PC-3 (cell line): ENCODE data around the gene EHMT1. TPM values are rescaled to one million over a fixed set of nuclear protein-coding genes. Genes with fewer than 3 reads are reported as not detected.

Experiments
- ATAC-seq: fragments of 200-7000 bp; cut with Tn5 transposase; 2 replicates; pipeline ENCODE4 v1.9.1; 2020; ENCODE audit warnings: mild to moderate bottlenecking, moderate library complexity
- Bru-seq: library from RNA; stranded (reverse); fragments of 400-500 nt; gene quantifications from one replicate; lab custom pipeline; 2021; lab: Mats Ljungman, UMichigan
- BruChase-seq, 2 experiments: library from RNA; stranded (reverse); fragments of 400-500 nt; gene quantifications; one replicate each; lab custom pipeline; 2021; lab: Mats Ljungman, UMichigan
- BruUV-seq: library from RNA; stranded (reverse); fragments of 400-500 nt; replicated peaks from 2 replicates; lab custom pipeline; 2021; lab: Mats Ljungman, UMichigan
- CTCF ChIA-PET: fragments of 300-600 bp; sonication (Branson Sonifier 250); formaldehyde crosslinking; loops from one replicate; lab custom pipeline; 2022; ENCODE audit warnings: antibody characterized with exemption; lab: Charles Lee
- POLR2A ChIA-PET: fragments of 300-600 bp; sonication (Branson Sonifier 250); formaldehyde crosslinking; loops from one replicate; lab custom pipeline; 2022; ENCODE audit warnings: antibody characterized with exemption; ENCODE audit not compliant: unreplicated experiment; lab: Charles Lee
- DNase-seq: peaks from one replicate; pipeline ENCODE4 v3.0.0-alpha.2; 2015
- H2AFZ ChIP-seq: fragments of 300-600 bp; sonication (generic); 2 replicates; pipeline ENCODE4 v1.6.0; 2016; ENCODE audit warnings: antibody characterized with exemption, low read length
- H3F3A ChIP-seq: fragments of 300-600 bp; sonication (generic); one replicate; pipeline ENCODE4 v1.6.0; 2017; ENCODE audit warnings: antibody characterized with exemption, low read length, control low read depth, mild to moderate bottlenecking; ENCODE audit not compliant: unreplicated experiment
- H3K27ac ChIP-seq: fragments of 300-600 bp; sonication (generic); 2 replicates; pipeline ENCODE4 v1.5.1; 2016; ENCODE audit warnings: mild to moderate bottlenecking, low read length
- H3K27me3 ChIP-seq: fragments of 300-600 bp; sonication (generic); 2 replicates; pipeline ENCODE4 v1.6.1; 2016; ENCODE audit warnings: low read length, mixed read lengths
- H3K36me3 ChIP-seq: fragments of 300-600 bp; sonication (generic); 2 replicates; pipeline ENCODE4 v1.6.1; 2016; ENCODE audit warnings: low read depth, mixed run types, low read length, mixed read lengths
- H3K4me1 ChIP-seq: fragments of 300-600 bp; sonication (generic); 2 replicates; pipeline ENCODE4 v1.5.1; 2016; ENCODE audit warnings: low read length; ENCODE audit not compliant: insufficient read depth
- H3K4me2 ChIP-seq: fragments of 300-600 bp; sonication (generic); 2 replicates; pipeline ENCODE4 v1.6.0; 2016; ENCODE audit warnings: low read length
- H3K4me3 ChIP-seq: fragments of 300-600 bp; sonication (generic); 2 replicates; pipeline ENCODE4 v1.5.1; 2016; ENCODE audit warnings: mild to moderate bottlenecking, low read length, mixed read lengths
- H3K79me2 ChIP-seq: fragments of 300-600 bp; sonication (generic); 2 replicates; pipeline ENCODE4 v1.6.1; 2017; ENCODE audit warnings: low read length, mixed read lengths
- H3K9ac ChIP-seq: fragments of 300-600 bp; sonication (generic); 2 replicates; pipeline ENCODE4 v1.6.0; 2016; ENCODE audit warnings: mild to moderate bottlenecking, low read length
- H3K9me2 ChIP-seq: fragments of 300-600 bp; sonication (generic); replicated peaks from 2 replicates; pipeline ENCODE4 v1.6.1; 2016; ENCODE audit warnings: mixed run types, low read length, mixed read lengths
- H3K9me3 ChIP-seq: fragments of 300-600 bp; sonication (generic); 2 replicates; pipeline ENCODE4 v1.6.1; 2016; ENCODE audit warnings: low read length, mixed read lengths
- H4K20me1 ChIP-seq: fragments of 300-600 bp; sonication (generic); 2 replicates; pipeline ENCODE4 v1.6.1; 2016; ENCODE audit warnings: low read length, mixed read lengths
- EZH2 ChIP-seq: fragments of 300-600 bp; sonication (generic); IDR thresholded peaks from one replicate; pipeline ENCODE4 v1.6.1; 2017; ENCODE audit warnings: antibody characterized with exemption, mild to moderate bottlenecking, low read length; ENCODE audit not compliant: unreplicated experiment
- EZH2phosphoT487 ChIP-seq: fragments of 300-600 bp; sonication (generic); IDR thresholded peaks from 2 replicates; pipeline ENCODE4 v1.6.1; 2018; ENCODE audit warnings: mild to moderate bottlenecking, antibody characterized with exemption, low read length, borderline replicate concordance
- intact Hi-C: fragments of 100-400 bp; cut with micrococcal nuclease; formaldehyde crosslinking; loops from 2 replicates; pipeline ENCODE4 v1.9.0; 2023
- long read RNA-seq: library from polyadenylated mRNA; unstranded; transcript quantifications from one replicate; pipeline ENCODE4 v2.0.0, GENCODE V29; 2021; ENCODE audit not compliant: unreplicated experiment
- total RNA-seq: library from RNA; depleted of rRNA; stranded (reverse); fragments of >200 nt; gene quantifications from 2 replicates; pipeline ENCODE4 v1.2.3, GENCODE V29; 2014; rRNA removed
- TF ChIP-seq, protein P1 (sequence below): fragments of 300-600 bp; sonication (generic); conservative IDR thresholded peaks from 2 replicates; pipeline ENCODE4 v1.5.1; 2017; ENCODE audit warnings: antibody characterized with exemption, low read depth, mild to moderate bottlenecking, low read length

The EHMT1 gene
- 42.8 and 76.3 TPM in 2 replicates for total RNA-seq
- percentile 74 among the genes with signal in this experiment for Bru-seq, nascent RNA
- percentile 79 among the genes with signal in this experiment for BruChase-seq, experiment 1, labeled RNA remaining after a 6-hour chase
- percentile 80 among the genes with signal in this experiment for BruChase-seq, experiment 2, labeled RNA remaining after a 2-hour chase
- long read RNA-seq, full-length matches to known transcripts, result 14 of 94 reads
- long read RNA-seq, partial matches to known transcripts, result 39 of 94 reads
- long read RNA-seq, other reads (novel, unspliced or antisense), result 41 of 94 reads

DNA sequence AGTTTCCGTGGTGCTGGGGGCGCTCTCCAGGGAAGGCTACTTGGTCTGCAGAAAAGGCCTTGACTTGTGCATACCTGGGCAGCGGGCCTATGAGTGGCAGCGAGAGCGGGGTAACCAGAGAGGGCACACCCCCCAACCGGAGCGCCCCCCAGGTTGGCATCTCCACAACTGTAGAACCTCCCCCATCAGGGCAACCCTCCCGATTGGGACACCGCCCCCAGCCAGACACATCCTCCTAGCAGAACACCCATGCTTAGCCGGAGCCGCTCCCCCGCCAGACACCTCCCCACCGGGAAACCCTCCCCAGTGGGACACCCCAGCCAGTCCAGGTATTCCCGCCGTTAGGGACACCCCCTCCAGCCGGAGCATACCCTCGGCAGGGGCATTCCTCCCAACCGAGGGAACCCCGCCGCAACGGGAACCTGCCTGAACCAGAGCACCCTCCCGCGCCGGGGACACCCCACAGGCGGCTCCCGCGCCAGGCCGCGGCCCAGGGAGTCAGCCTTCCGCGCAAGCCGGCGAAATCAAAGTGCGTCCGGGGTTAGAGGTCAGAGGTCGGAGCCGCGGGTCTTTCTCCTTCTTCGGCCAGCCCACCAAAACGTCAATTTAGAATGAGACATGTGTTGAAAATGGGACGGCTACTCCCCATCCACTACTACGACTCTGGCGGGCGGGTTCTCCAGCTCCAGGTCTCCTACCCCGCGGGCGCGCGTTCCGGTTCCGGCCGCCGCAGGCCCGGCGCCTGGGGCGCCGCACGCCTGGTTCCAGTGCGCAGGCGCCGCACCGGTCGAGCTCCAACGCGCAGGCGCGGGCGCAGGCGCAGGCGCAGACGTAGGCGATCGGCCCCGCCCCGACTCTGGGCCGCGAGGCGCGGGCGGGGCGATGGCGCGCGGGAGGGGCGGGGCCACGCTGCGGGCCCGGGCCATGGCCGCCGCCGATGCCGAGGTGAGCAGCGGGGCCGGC lies at the start of gene EHMT1:
EHMT1 (plus strand) TSS at position 901 of the 963 bp plus-strand sequence; CDS start at position 925, 24 bp downstream.
- H3K27me3 ChIP-seq, result no peaks in the 10 kb centered on the region
- H2AFZ ChIP-seq, result peak within 1 kb of the TSS; percentile 79
- intact Hi-C loops, result no loop called here
- H3K9me3 ChIP-seq, result no peaks in the 10 kb centered on the region
- DNase-seq, result peak; percentile 84
- 0 out of 2 replicates have a peak, but pooled peaks cover 3% of the 10 kb centered on the region for H4K20me1 ChIP-seq
- H3K9me2 ChIP-seq, result no peaks in the 10 kb centered on the region
- peak; percentile 54 for ATAC-seq
- ChIA-PET POLR2A (interaction anchor here (0.6 kb wide), 2 partner anchors 28 to 96 kb away, joined by 3 to 14 read pairs; no protein-coding TSS in a partner anchor), CTCF (interaction anchor here (0.5 kb wide), 1 partner anchor 66 kb away, joined by 3 read pairs; the partner anchor contains the start of gene MRPL41)
- TF ChIP-seq, protein P1, sequence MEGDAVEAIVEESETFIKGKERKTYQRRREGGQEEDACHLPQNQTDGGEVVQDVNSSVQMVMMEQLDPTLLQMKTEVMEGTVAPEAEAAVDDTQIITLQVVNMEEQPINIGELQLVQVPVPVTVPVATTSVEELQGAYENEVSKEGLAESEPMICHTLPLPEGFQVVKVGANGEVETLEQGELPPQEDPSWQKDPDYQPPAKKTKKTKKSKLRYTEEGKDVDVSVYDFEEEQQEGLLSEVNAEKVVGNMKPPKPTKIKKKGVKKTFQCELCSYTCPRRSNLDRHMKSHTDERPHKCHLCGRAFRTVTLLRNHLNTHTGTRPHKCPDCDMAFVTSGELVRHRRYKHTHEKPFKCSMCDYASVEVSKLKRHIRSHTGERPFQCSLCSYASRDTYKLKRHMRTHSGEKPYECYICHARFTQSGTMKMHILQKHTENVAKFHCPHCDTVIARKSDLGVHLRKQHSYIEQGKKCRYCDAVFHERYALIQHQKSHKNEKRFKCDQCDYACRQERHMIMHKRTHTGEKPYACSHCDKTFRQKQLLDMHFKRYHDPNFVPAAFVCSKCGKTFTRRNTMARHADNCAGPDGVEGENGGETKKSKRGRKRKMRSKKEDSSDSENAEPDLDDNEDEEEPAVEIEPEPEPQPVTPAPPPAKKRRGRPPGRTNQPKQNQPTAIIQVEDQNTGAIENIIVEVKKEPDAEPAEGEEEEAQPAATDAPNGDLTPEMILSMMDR, result peak; percentile 33; the same call in 1 of the 2 replicates
- TF ChIP-seq EZH2phosphoT487, result no peak
- H3K36me3 ChIP-seq, result peaks cover 5% of the 10 kb centered on the region; the same call in 1 of the 2 replicates
- peak within 1 kb of the TSS; percentile 96 for H3K4me3 ChIP-seq
- peaks cover 21% of the 10 kb centered on the region for H3K4me1 ChIP-seq
- TSS peak; percentile 62 for BruUV-seq
- peak within 1 kb of the TSS; percentile 80 for H3K27ac ChIP-seq
- peak within 1 kb of the TSS; percentile 97 for H3K9ac ChIP-seq
- no peaks in the 10 kb centered on the region for H3F3A ChIP-seq
- peak within 1 kb of the TSS; percentile 98 for H3K4me2 ChIP-seq
- H3K79me2 ChIP-seq, result peaks cover 74% of the 10 kb centered on the region

DNA sequence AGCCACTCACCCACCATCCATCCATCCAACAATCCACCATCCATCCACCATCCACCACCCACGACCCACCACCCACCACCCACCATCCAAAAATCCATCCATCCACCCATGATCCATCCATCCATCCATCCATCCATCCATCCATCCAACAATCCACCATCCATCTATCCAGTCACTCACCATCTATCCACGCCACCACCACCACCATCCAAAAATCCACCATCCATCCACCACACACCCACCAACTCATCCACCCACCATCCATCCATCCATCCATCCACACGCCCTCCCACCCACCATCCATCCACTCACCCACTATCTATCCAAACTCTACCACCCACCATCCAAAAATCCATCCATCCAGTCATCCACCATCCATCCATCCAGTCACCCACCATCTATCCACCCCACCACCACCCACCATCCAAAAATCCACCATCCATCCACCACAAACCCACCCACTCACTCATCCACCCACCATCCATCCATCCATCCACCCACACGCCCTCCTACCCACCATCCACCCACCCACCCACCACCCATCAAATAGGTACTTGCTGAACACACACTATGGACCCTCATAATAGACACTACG lies 49.1 kb upstream of the EHMT1 start:
- BruUV-seq, result no TSS peak
- DNase-seq, result no peak
- no peaks in the 10 kb centered on the region for H3K9me3 ChIP-seq
- no peak overlapping the region for H2AFZ ChIP-seq
- no peaks in the 10 kb centered on the region for H3K9me2 ChIP-seq
- no peaks in the 10 kb centered on the region for H3F3A ChIP-seq
- peaks cover 19% of the 10 kb centered on the region; the same call in 1 of the 2 replicates for H3K36me3 ChIP-seq
- CTCF ChIA-PET, result no interaction called here
- no peaks in the 10 kb centered on the region for H3K27me3 ChIP-seq
- no peaks in the 10 kb centered on the region for H3K4me1 ChIP-seq
- POLR2A ChIA-PET, result no interaction called here
- H3K4me3 ChIP-seq, result no peak overlapping the region
- no peak overlapping the region for H3K9ac ChIP-seq
- no peaks in the 10 kb centered on the region for H4K20me1 ChIP-seq
- H3K4me2 ChIP-seq, result no peak overlapping the region
- peaks cover 3% of the 10 kb centered on the region; the same call in 1 of the 2 replicates for H3K79me2 ChIP-seq
- intact Hi-C loops, result no loop called here
- ATAC-seq, result no peak
- H3K27ac ChIP-seq, result no peak overlapping the region
- TF ChIP-seq, protein P1, result no peak
- no peak for TF ChIP-seq EZH2
- TF ChIP-seq EZH2phosphoT487, result no peak
